Adrenal gland (tissue), 12 donors: ENCODE measurements around the gene TSPEAR. TPM values are rescaled to one million over a fixed set of nuclear protein-coding genes. Genes with fewer than 3 reads are reported as not detected.
A peak's percentile ranks its signal among the peaks of the same experiment; 100 is the strongest.

Experiments used
- DNase-seq, 7 donors: peaks; one replicate each; pipeline ENCODE4 v3.0.0-alpha.2; 2019 to 2020
- H3K27ac ChIP-seq, 5 donors: fragments of 200-600 bp; sonication (generic) in 4 of 5; 1 replicate in 3 of 5; 2 replicates in 2 of 5; pipeline versions ENCODE4 v1.5.1 to v1.8.0; 2016 to 2020; ENCODE audit warnings: mild to moderate bottlenecking in 1 of 5
- H3K27me3 ChIP-seq: fragments of 200-600 bp; 2 replicates; pipeline ENCODE4 v1.8.0; 2021
- H3K36me3 ChIP-seq, 2 donors: fragments of 200-600 bp; replicated peaks in 1 of 2; 1 replicate in 1 of 2; 2 replicates in 1 of 2; pipeline versions ENCODE4 v1.5.1 to v1.8.0; 2018 to 2022
- H3K4me1 ChIP-seq, 2 donors: fragments of 200-600 bp; replicated peaks in 1 of 2; 1 replicate in 1 of 2; 2 replicates in 1 of 2; pipeline versions ENCODE4 v1.5.1 to v1.8.0; 2018 to 2021
- H3K4me3 ChIP-seq, 4 donors: fragments of 200-600 bp; sonication (generic) in 3 of 4; one replicate each; pipeline ENCODE4 v1.5.1; 2016 to 2018
- H3K9me3 ChIP-seq, 3 donors: fragments of 200-600 bp; sonication (generic) in 1 of 3; replicated peaks in 1 of 3; 1 replicate in 2 of 3; 2 replicates in 1 of 3; pipeline versions ENCODE4 v1.5.1 to v1.8.0; 2016 to 2021
- POLR2A ChIP-seq, 2 donors: fragments of 450-650 bp; IDR thresholded peaks; one replicate each; pipeline ENCODE4 v1.6.1; 2017; ENCODE audit warnings: antibody characterized with exemption in 2 of 2, mild to moderate bottlenecking in 2 of 2, moderate library complexity in 1 of 2
- WGBS, 4 donors: extraction: QIAGEN DNeasy Blood & Tissue Kit in 2 of 4; methylation state at CpG; one replicate each; pipeline versions ENCODE4 v1.1.5 to v1.1.7; 2013 to 2017; 5-methylcytosine and 5-hydroxymethylcytosine counted together
- intact Hi-C, 2 donors: fragments of 100-400 bp; cut with DNase I; formaldehyde crosslinking; loops; one replicate each; pipeline versions ENCODE4 v1.14.1 to v1.15.0; 2022 to 2023
- polyA plus RNA-seq, 3 donors: library from polyadenylated mRNA; stranded (reverse); fragments of 200-250 nt in 2 of 3; fragments of 350-450 nt in 1 of 3; fragmentation: Illumina TruSeq in 1 of 3; extraction: RNeasy Lipid Tissue Mini Kit (QIAGEN cat#74804) in 1 of 3; gene quantifications; one replicate each; pipeline ENCODE4 v1.2.3, GENCODE V29; 2013 to 2014
- total RNA-seq, 9 donors: library from RNA; depleted of rRNA in 4 of 9; stranded (reverse); fragments of >200 nt in 4 of 9; fragments of 120-200 nt in 1 of 9; fragmentation: NEBNext Ultra II Directional in 1 of 9; extraction: Animal tissue kit (Norgen Biotek cat#: 25700) in 1 of 9; gene quantifications; one replicate each; pipeline versions ENCODE4 v1.1.0 to v1.2.4, GENCODE V29; 2013 to 2023
- TF ChIP-seq, protein P1 (sequence below), 6 experiments: fragments of 450-650 bp in 4 of 6; fragments of 200-600 bp in 2 of 6; sonication (generic) in 1 of 6; IDR thresholded peaks; 1 replicate in 5 of 6; 2 replicates in 1 of 6; pipeline versions ENCODE4 v1.5.1 to v1.8.0; 2016 to 2021; ENCODE audit warnings: antibody characterized with exemption in 6 of 6, mild to moderate bottlenecking in 2 of 6, moderate library complexity in 1 of 6
- donor health status: healthy with polysubstance abuse.
- donor health status: Bipolar disorder and iron deficiency.
- donor health status: DM: yes; HTN: yes; CAD: no.
- donor health status: DM: no; HTN: no; CAD: no.
- donor health status: DM: no; HTN: no; CAD: no.
- donor health status: DM: yes; HTN: yes; CAD: no.

TSPEAR gene
- total and polyA plus RNA-seq, 12 donors = not detected

DNA sequence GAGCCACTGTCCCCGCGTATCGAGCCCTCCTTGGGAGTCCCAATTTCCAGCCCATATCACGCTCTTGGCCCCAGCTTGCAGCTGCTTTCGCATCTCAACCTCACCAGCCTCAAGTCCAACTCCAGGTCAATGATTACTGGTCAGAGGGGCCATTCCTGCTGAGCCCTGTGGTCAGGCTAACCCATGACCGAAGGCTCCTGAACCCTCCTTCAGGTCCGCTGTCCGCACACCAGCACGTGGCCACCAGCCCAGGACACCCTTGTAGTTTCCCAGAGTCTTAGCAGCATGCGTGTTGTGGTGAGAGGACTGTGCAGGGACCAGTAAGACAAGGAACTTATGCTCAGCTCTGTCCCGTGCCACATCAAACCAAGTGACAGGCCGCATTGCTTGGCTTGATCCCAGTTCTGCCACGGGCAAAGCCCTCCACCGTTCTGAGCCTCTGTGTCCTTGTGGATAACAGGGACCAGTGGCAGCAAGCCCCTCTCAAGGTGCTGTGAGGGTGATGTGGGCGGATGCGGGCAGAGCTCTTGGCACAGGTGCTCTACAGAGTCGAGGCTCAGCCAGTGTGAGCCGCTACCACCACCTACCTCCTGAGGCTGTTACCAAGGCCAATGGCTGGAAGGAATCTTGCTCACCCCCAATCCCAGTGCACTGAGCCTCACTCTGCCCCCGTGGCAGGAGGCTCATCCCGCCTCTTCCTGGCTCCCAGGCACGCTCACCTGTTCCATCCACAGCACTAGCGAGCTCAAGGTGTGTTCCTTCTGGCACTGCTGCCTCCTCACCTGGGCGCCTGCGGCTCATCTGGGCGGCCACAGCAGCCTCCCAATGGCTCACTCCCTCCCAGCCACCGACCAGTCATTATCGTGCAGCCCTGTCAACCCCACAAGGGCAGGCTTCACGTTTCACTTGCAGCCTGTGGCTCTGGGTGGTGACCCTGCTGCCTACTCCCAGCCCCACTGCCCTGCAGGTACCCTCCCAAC is 191.7 kb downstream of the TSPEAR start:
- Histone ChIP-seq H3K36me3 (no peaks in the 10 kb centered on the region), H3K27me3 (no peaks in the 10 kb centered on the region), H3K27ac (no peak overlapping the region), H3K9me3 (no peaks in the 10 kb centered on the region), H3K4me3 (no peak overlapping the region), H3K4me1 (no peaks in the 10 kb centered on the region)
- WGBS, 4 donors = 80 to 87% (median 85%) methylated on average over 16 to 28 of the region's 28 CpGs
- DNase-seq = no peak
- TF ChIP-seq POLR2A (IDR thresholded peaks at IDR 0.05) = no peak
- TF ChIP-seq, protein P1, sequence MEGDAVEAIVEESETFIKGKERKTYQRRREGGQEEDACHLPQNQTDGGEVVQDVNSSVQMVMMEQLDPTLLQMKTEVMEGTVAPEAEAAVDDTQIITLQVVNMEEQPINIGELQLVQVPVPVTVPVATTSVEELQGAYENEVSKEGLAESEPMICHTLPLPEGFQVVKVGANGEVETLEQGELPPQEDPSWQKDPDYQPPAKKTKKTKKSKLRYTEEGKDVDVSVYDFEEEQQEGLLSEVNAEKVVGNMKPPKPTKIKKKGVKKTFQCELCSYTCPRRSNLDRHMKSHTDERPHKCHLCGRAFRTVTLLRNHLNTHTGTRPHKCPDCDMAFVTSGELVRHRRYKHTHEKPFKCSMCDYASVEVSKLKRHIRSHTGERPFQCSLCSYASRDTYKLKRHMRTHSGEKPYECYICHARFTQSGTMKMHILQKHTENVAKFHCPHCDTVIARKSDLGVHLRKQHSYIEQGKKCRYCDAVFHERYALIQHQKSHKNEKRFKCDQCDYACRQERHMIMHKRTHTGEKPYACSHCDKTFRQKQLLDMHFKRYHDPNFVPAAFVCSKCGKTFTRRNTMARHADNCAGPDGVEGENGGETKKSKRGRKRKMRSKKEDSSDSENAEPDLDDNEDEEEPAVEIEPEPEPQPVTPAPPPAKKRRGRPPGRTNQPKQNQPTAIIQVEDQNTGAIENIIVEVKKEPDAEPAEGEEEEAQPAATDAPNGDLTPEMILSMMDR (IDR thresholded peaks at IDR 0.05) = no peak
- intact Hi-C loops = no loop called here

DNA sequence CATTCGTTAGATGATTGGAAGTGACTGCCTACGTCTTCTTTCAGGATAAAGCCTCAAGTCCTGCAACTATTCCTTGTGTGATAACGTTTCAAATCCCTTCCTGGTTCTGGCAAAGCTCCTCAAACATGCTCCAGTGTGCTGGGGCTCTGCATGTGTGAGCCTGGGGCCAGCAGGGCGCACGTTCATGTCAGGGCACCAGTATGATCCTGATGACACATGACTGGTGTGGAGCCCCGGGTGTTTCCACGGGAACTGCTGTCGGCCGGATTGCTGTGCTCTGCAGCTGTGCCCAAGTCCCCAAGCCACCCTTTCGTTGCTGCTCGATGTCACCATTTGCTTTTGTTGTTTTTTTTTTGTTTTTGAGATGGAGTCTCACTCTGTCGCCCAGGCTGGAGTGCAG is 192.7 kb downstream of the TSPEAR start:
- Histone ChIP-seq H3K27ac (no peak overlapping the region), H3K36me3 (no peaks in the 10 kb centered on the region), H3K9me3 (no peaks in the 10 kb centered on the region), H3K27me3 (no peaks in the 10 kb centered on the region), H3K4me3 (no peak overlapping the region), H3K4me1 (no peaks in the 10 kb centered on the region)
- WGBS, 4 donors = 59 to 74% (median 67%) methylated on average over 9 to 12 of the region's 12 CpGs
- TF ChIP-seq POLR2A (IDR thresholded peaks at IDR 0.05) = no peak
- TF ChIP-seq, protein P1 (IDR thresholded peaks at IDR 0.05) = no peak
- DNase-seq = no peak
- intact Hi-C loops = no loop called here

DNA sequence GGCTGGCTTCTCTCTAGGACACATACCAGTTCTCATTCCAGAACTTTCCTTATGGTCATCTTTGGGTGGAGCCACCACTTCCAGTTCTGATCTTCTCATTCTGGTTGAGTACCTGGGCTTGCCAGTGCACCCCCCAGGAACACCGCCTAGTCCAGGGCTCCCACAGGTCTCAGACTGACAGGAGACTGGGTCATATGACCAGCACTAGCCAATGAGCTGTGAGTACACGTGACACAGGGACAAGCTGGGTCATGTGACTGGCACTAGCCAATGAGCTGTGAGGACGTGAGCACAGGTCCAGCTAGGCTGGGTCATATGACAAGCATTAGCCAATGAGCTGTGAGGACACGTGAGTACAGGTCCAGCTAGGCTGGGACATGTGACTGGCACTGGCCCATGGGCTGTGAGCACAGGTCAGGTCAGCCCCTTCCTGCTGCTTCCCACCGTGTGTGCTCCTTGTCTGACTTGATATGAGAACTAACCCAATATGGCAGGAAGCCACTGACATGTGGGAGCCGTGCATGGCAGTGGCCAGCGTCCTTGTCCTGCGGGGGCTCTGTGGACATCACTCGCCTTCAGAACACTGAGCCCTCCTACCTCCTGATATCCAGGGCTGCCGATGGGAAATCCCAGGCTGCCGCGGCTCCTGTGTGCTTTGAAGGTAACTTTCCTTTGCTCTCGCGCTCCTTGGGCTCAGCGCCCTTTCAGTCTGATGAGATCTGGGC is 194.0 kb downstream of the TSPEAR start:
- Histone ChIP-seq H3K4me3 (no peak overlapping the region), H3K4me1 (no peaks in the 10 kb centered on the region), H3K36me3 (no peaks in the 10 kb centered on the region), H3K27me3 (no peaks in the 10 kb centered on the region), H3K9me3 (no peaks in the 10 kb centered on the region), H3K27ac (no peak overlapping the region)
- DNase-seq = peak in 2 of 7 donors; percentile 24 to 66
- WGBS, 4 donors = 65 to 94% (median 74%) methylated on average over 10 to 15 of the region's 15 CpGs
- intact Hi-C loops = no loop called here
- no peak for TF ChIP-seq POLR2A (IDR thresholded peaks at IDR 0.05)
- TF ChIP-seq, protein P1 (IDR thresholded peaks at IDR 0.05) = no peak

DNA sequence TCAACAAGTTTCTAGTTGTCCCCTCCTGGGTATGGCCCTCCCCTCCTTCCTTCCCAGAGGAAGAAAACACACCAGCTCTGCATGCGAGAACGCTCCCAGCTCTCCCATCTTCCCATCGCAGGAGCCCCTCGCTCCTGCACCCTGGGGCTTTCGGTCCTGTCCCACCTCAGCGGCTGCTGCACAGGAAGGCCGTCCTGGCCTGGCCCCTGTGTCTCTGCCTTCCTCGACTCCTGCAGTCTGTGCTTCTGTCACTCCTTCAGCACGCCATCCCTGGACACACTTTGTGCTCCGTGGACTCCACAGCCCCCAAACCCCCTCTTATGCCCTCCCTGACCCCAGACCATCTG is 194.6 kb downstream of the TSPEAR start:
- intact Hi-C loops = no loop called here
- 82 to 90% (median 86%) methylated on average over 10 of the region's 10 CpGs for WGBS, 4 donors
- no peak for DNase-seq

More for the DNA sequence above, 194.6 kb downstream of the TSPEAR start:
- Histone ChIP-seq H3K27me3 (no peaks in the 10 kb centered on the region), H3K4me3 (no peak overlapping the region), H3K27ac (no peak overlapping the region), H3K4me1 (no peaks in the 10 kb centered on the region), H3K36me3 (no peaks in the 10 kb centered on the region), H3K9me3 (no peaks in the 10 kb centered on the region)
- TF ChIP-seq POLR2A (IDR thresholded peaks at IDR 0.05) = no peak
- TF ChIP-seq, protein P1 (IDR thresholded peaks at IDR 0.05) = no peak
